NOMO-1 treated with dmso at 0.1 percent for 144 hours (cell line): ENCODE results near the gene PPP1R3G.
A peak's percentile ranks its signal among the peaks of the same experiment; 100 is the strongest.

Source experiments
- DNase-seq: peaks from one replicate; lab custom pipeline; 2025; ENCODE audit not compliant: unreplicated experiment; lab: John Stamatoyannopoulos, UW

Gene PPP1R3G

GRCh38 chr6:5093231-5094015, 8.3 kb downstream of the PPP1R3G start:
- no peak for DNase-seq

GRCh38 chr6:5094327-5094726, 9.2 kb downstream of the PPP1R3G start:
- no peak for DNase-seq

- peak; percentile 22 for DNase-seq
These were observed 10.1 kb downstream of the PPP1R3G start for GRCh38 chr6:5095236-5095635.

GRCh38 chr6:5096482-5096881, 11.3 kb downstream of the PPP1R3G start:
- peak; percentile 61 for DNase-seq

- no peak for DNase-seq
These were observed 13.5 kb downstream of the PPP1R3G start for GRCh38 chr6:5098501-5099270.

- DNase-seq: no peak
These were observed 14.4 kb downstream of the PPP1R3G start for GRCh38 chr6:5099537-5099936.

GRCh38 chr6:5100806-5101205, 15.7 kb downstream of the PPP1R3G start:
- DNase-seq: no peak

GRCh38 chr6:5102267-5102970, 17.3 kb downstream of the PPP1R3G start:
- DNase-seq: no peak

GRCh38 chr6:5103250-5103649, 18.1 kb downstream of the PPP1R3G start:
- no peak for DNase-seq

GRCh38 chr6:5104667-5105066, 19.5 kb downstream of the PPP1R3G start:
- no peak for DNase-seq

- no peak for DNase-seq
These were observed 20.0 kb downstream of the PPP1R3G start for GRCh38 chr6:5105146-5105545.

- no peak for DNase-seq
These were observed 22.2 kb downstream of the PPP1R3G start for GRCh38 chr6:5107341-5107740.

GRCh38 chr6:5108068-5108467, 22.9 kb downstream of the PPP1R3G start:
- no peak for DNase-seq

- DNase-seq: no peak
These were observed 23.5 kb downstream of the PPP1R3G start for GRCh38 chr6:5108536-5109150.

- DNase-seq: no peak
These were observed 24.3 kb downstream of the PPP1R3G start for GRCh38 chr6:5109436-5109835.

- DNase-seq: no peak
These were observed 25.1 kb downstream of the PPP1R3G start for GRCh38 chr6:5110246-5110645.

- no peak for DNase-seq
These were observed 26.5 kb downstream of the PPP1R3G start for GRCh38 chr6:5111626-5112025.

GRCh38 chr6:5112066-5112799, 27.1 kb downstream of the PPP1R3G start:
- no peak for DNase-seq

- DNase-seq: no peak
These were observed 28.0 kb downstream of the PPP1R3G start for GRCh38 chr6:5113096-5113495.

GRCh38 chr6:5115168-5115567, 30.0 kb downstream of the PPP1R3G start:
- DNase-seq: no peak
